PC-3 (cell line): ENCODE measurements around the gene SLC6A6. TPM values are rescaled to one million over a fixed set of nuclear protein-coding genes. Genes with fewer than 3 reads are reported as not detected.

Experiments used
- ATAC-seq: fragments of 200-7000 bp; cut with Tn5 transposase; 2 replicates; pipeline ENCODE4 v1.9.1; 2020; ENCODE audit warnings: mild to moderate bottlenecking, moderate library complexity
- BruUV-seq: library from RNA; stranded (reverse); fragments of 400-500 nt; replicated peaks from 2 replicates; lab custom pipeline; 2021; lab: Mats Ljungman, UMichigan
- CTCF ChIA-PET: fragments of 300-600 bp; sonication (Branson Sonifier 250); formaldehyde crosslinking; loops from one replicate; lab custom pipeline; 2022; ENCODE audit warnings: antibody characterized with exemption; lab: Charles Lee
- POLR2A ChIA-PET: fragments of 300-600 bp; sonication (Branson Sonifier 250); formaldehyde crosslinking; loops from one replicate; lab custom pipeline; 2022; ENCODE audit warnings: antibody characterized with exemption; ENCODE audit not compliant: unreplicated experiment; lab: Charles Lee
- DNase-seq: peaks from one replicate; pipeline ENCODE4 v3.0.0-alpha.2; 2015
- H2AFZ ChIP-seq: fragments of 300-600 bp; sonication (generic); 2 replicates; pipeline ENCODE4 v1.6.0; 2016; ENCODE audit warnings: antibody characterized with exemption, low read length
- H3F3A ChIP-seq: fragments of 300-600 bp; sonication (generic); one replicate; pipeline ENCODE4 v1.6.0; 2017; ENCODE audit warnings: antibody characterized with exemption, low read length, control low read depth, mild to moderate bottlenecking; ENCODE audit not compliant: unreplicated experiment
- H3K27ac ChIP-seq: fragments of 300-600 bp; sonication (generic); 2 replicates; pipeline ENCODE4 v1.5.1; 2016; ENCODE audit warnings: mild to moderate bottlenecking, low read length
- H3K27me3 ChIP-seq: fragments of 300-600 bp; sonication (generic); 2 replicates; pipeline ENCODE4 v1.6.1; 2016; ENCODE audit warnings: low read length, mixed read lengths
- H3K36me3 ChIP-seq: fragments of 300-600 bp; sonication (generic); 2 replicates; pipeline ENCODE4 v1.6.1; 2016; ENCODE audit warnings: low read depth, mixed run types, low read length, mixed read lengths
- H3K4me1 ChIP-seq: fragments of 300-600 bp; sonication (generic); 2 replicates; pipeline ENCODE4 v1.5.1; 2016; ENCODE audit warnings: low read length; ENCODE audit not compliant: insufficient read depth
- H3K4me2 ChIP-seq: fragments of 300-600 bp; sonication (generic); 2 replicates; pipeline ENCODE4 v1.6.0; 2016; ENCODE audit warnings: low read length
- H3K4me3 ChIP-seq: fragments of 300-600 bp; sonication (generic); 2 replicates; pipeline ENCODE4 v1.5.1; 2016; ENCODE audit warnings: mild to moderate bottlenecking, low read length, mixed read lengths
- H3K79me2 ChIP-seq: fragments of 300-600 bp; sonication (generic); 2 replicates; pipeline ENCODE4 v1.6.1; 2017; ENCODE audit warnings: low read length, mixed read lengths
- H3K9ac ChIP-seq: fragments of 300-600 bp; sonication (generic); 2 replicates; pipeline ENCODE4 v1.6.0; 2016; ENCODE audit warnings: mild to moderate bottlenecking, low read length
- H3K9me2 ChIP-seq: fragments of 300-600 bp; sonication (generic); replicated peaks from 2 replicates; pipeline ENCODE4 v1.6.1; 2016; ENCODE audit warnings: mixed run types, low read length, mixed read lengths
- H3K9me3 ChIP-seq: fragments of 300-600 bp; sonication (generic); 2 replicates; pipeline ENCODE4 v1.6.1; 2016; ENCODE audit warnings: low read length, mixed read lengths
- H4K20me1 ChIP-seq: fragments of 300-600 bp; sonication (generic); 2 replicates; pipeline ENCODE4 v1.6.1; 2016; ENCODE audit warnings: low read length, mixed read lengths
- CTCF ChIP-seq: fragments of 300-600 bp; sonication (generic); conservative IDR thresholded peaks from 2 replicates; pipeline ENCODE4 v1.5.1; 2017; ENCODE audit warnings: antibody characterized with exemption, low read depth, mild to moderate bottlenecking, low read length
- EZH2 ChIP-seq: fragments of 300-600 bp; sonication (generic); IDR thresholded peaks from one replicate; pipeline ENCODE4 v1.6.1; 2017; ENCODE audit warnings: antibody characterized with exemption, mild to moderate bottlenecking, low read length; ENCODE audit not compliant: unreplicated experiment
- EZH2phosphoT487 ChIP-seq: fragments of 300-600 bp; sonication (generic); IDR thresholded peaks from 2 replicates; pipeline ENCODE4 v1.6.1; 2018; ENCODE audit warnings: mild to moderate bottlenecking, antibody characterized with exemption, low read length, borderline replicate concordance
- intact Hi-C: fragments of 100-400 bp; cut with micrococcal nuclease; formaldehyde crosslinking; loops from 2 replicates; pipeline ENCODE4 v1.9.0; 2023
- total RNA-seq: library from RNA; depleted of rRNA; stranded (reverse); fragments of >200 nt; gene quantifications from 2 replicates; pipeline ENCODE4 v1.2.3, GENCODE V29; 2014

SLC6A6 gene
- total RNA-seq, 1 experiment from 2014 or later, result 28.1 TPM

DNA sequence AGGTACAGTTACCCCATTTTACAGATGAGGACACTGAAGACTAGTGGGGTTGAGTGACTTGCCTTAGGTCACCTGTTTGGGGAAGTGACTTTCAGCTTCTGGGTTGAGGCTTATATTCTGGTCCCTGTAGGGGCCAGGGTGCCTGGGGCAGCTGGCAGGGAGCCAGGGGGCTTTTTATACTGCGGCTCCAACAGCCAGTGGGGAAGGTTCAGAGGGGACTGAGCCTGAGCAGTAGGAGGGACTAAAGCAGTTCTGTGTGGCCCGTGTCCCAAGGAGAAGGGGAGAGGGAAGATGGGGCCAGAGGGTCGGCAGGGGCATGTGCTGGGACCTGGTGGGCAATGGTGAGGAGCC lies 37.7 kb downstream of the SLC6A6 start:
- intact Hi-C loops, result no loop called here
- ATAC-seq (no peak), DNase-seq (no peak)
- no peaks in the 10 kb centered on the region for H3K9me2 ChIP-seq
- no peak overlapping the region for H3K4me3 ChIP-seq
- ChIA-PET POLR2A (interaction anchor here (0.8 kb wide), 1 partner anchor 10 kb away, joined by 3 read pairs; no protein-coding TSS in a partner anchor), CTCF (no interaction called here)
- H3F3A ChIP-seq, result no peaks in the 10 kb centered on the region
- H3K79me2 ChIP-seq, result peaks cover 55% of the 10 kb centered on the region
- 0 out of 2 replicates have a peak, but pooled peaks cover 5% of the 10 kb centered on the region for H4K20me1 ChIP-seq
- no peak overlapping the region for H2AFZ ChIP-seq
- no peak overlapping the region for H3K9ac ChIP-seq
- H3K4me2 ChIP-seq, result no peak overlapping the region
- TF ChIP-seq CTCF (no peak), EZH2 (no peak), EZH2phosphoT487 (no peak)
- H3K27ac ChIP-seq, result no peak overlapping the region
- no peaks in the 10 kb centered on the region for H3K27me3 ChIP-seq
- H3K36me3 ChIP-seq, result no peaks in the 10 kb centered on the region
- BruUV-seq, result no TSS peak
- no peaks in the 10 kb centered on the region for H3K9me3 ChIP-seq
- H3K4me1 ChIP-seq, result peaks cover 21% of the 10 kb centered on the region

GRCh38 chr3:14440531-14441239 lies 38.3 kb downstream of the SLC6A6 start:
- BruUV-seq, result no TSS peak
- Histone ChIP-seq H4K20me1 (0 out of 2 replicates have a peak, but pooled peaks cover 5% of the 10 kb centered on the region), H3K4me3 (no peak overlapping the region), H3K9me3 (no peaks in the 10 kb centered on the region), H3K79me2 (peaks cover 50% of the 10 kb centered on the region), H3K27me3 (no peaks in the 10 kb centered on the region), H3K9me2 (no peaks in the 10 kb centered on the region), H3K9ac (no peak overlapping the region), H3K27ac (no peak overlapping the region), H2AFZ (no peak overlapping the region), H3K4me1 (peaks cover 16% of the 10 kb centered on the region), H3F3A (no peaks in the 10 kb centered on the region), H3K36me3 (peaks cover 3% of the 10 kb centered on the region), H3K4me2 (no peak overlapping the region)
- DNase-seq (peak; percentile 21), ATAC-seq (no peak)
- CTCF ChIA-PET, result interaction anchor here (0.9 kb wide), 1 partner anchor 12 kb away, joined by 3 read pairs; no protein-coding TSS in a partner anchor
- POLR2A ChIA-PET, result interaction anchor here (0.8 kb wide), 1 partner anchor 10 kb away, joined by 3 read pairs; no protein-coding TSS in a partner anchor
- intact Hi-C loops, result no loop called here
- TF ChIP-seq CTCF, result no peak
- TF ChIP-seq EZH2, result no peak
- TF ChIP-seq EZH2phosphoT487, result no peak
